HEK293T (cell line): ENCODE measurements around the gene KCNE4.

Source experiments
- BHLHE40 ChIP-seq: fragments of 450-650 bp; IDR thresholded peaks from 2 replicates; pipeline ENCODE4 v1.6.1; 2016; ENCODE audit warnings: mild to moderate bottlenecking, moderate library complexity, borderline replicate concordance
- ELF4 ChIP-seq: fragments of 450-650 bp; IDR thresholded peaks from 2 replicates; pipeline ENCODE4 v1.6.1; 2017; ENCODE audit warnings: antibody characterized with exemption
- FOXA1 ChIP-seq: fragments of 450-650 bp; IDR thresholded peaks from 2 replicates; pipeline ENCODE4 v1.6.1; 2016; ENCODE audit warnings: mild to moderate bottlenecking
- FOXM1 ChIP-seq: fragments of 450-650 bp; IDR thresholded peaks from 2 replicates; pipeline ENCODE4 v1.6.1; 2017; ENCODE audit warnings: mild to moderate bottlenecking, borderline replicate concordance
- NFRKB ChIP-seq: fragments of 450-650 bp; IDR thresholded peaks from 2 replicates; pipeline ENCODE4 v1.6.1; 2016; ENCODE audit warnings: mild to moderate bottlenecking, moderate library complexity
- SP1 ChIP-seq: fragments of 450-650 bp; IDR thresholded peaks from 2 replicates; pipeline ENCODE4 v1.6.1; 2017
- TARDBP ChIP-seq: fragments of 450-650 bp; IDR thresholded peaks from 2 replicates; pipeline ENCODE4 v1.6.1; 2016
- ZNF384 ChIP-seq: fragments of 450-650 bp; IDR thresholded peaks from 2 replicates; pipeline ENCODE4 v1.6.1; 2016

DNA sequence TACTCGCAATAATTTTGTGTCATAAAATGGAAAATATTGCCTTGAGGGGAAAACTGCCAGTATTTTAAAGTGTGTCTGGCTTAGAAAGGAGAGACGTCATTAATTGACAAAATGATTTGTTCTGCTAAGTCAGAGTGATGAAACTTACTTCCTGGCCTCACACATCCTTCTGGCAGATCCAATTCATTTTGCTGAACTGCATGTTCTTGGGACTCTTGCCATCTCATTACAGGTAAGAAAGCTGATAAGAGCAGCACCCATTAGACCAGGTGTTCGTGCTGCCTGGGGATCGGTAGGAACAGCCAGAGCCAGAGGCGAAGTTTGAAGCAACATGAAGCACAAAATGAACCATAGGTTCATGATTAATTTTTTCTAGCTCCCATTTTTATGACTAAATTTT, 38.0 kb downstream of the KCNE4 start:
- TF ChIP-seq SP1 (no peak), FOXM1 (no peak), TARDBP (no peak), NFRKB (no peak), ELF4 (no peak), FOXA1 (no peak), BHLHE40 (no peak), ZNF384 (no peak)
